ENCODE data around the gene FTH1.

FTH1 gene

GRCh38 chr11:61972112-61972671 is 4.8 kb upstream of the FTH1 start:
- TF ChIP-seq, protein P1, sequence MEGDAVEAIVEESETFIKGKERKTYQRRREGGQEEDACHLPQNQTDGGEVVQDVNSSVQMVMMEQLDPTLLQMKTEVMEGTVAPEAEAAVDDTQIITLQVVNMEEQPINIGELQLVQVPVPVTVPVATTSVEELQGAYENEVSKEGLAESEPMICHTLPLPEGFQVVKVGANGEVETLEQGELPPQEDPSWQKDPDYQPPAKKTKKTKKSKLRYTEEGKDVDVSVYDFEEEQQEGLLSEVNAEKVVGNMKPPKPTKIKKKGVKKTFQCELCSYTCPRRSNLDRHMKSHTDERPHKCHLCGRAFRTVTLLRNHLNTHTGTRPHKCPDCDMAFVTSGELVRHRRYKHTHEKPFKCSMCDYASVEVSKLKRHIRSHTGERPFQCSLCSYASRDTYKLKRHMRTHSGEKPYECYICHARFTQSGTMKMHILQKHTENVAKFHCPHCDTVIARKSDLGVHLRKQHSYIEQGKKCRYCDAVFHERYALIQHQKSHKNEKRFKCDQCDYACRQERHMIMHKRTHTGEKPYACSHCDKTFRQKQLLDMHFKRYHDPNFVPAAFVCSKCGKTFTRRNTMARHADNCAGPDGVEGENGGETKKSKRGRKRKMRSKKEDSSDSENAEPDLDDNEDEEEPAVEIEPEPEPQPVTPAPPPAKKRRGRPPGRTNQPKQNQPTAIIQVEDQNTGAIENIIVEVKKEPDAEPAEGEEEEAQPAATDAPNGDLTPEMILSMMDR (IDR thresholded peaks at IDR 0.05; ENCODE audit: borderline replicate concordance, insufficient read depth, low read depth, low read length), result no peak

GRCh38 chr11:61971248-61972111 is 4.0 kb upstream of the FTH1 start:
- TF ChIP-seq, protein P1 (IDR thresholded peaks at IDR 0.05; ENCODE audit: borderline replicate concordance, insufficient read depth, low read depth, low read length), result no peak
- H3K4me3 ChIP-seq (ENCODE audit: low read depth, low read length), result no peak overlapping the region

More at GRCh38 chr11:61972112-61972671, 4.8 kb upstream of the FTH1 start:
- no peak overlapping the region for H3K4me3 ChIP-seq (ENCODE audit: low read depth, low read length)

GRCh38 chr11:61969838-61970662 is 2.6 kb upstream of the FTH1 start:
- TF ChIP-seq, protein P1 (IDR thresholded peaks at IDR 0.05; ENCODE audit: borderline replicate concordance, insufficient read depth, low read depth, low read length), result no peak
- no peak overlapping the region for H3K4me3 ChIP-seq (ENCODE audit: low read depth, low read length)

DNA sequence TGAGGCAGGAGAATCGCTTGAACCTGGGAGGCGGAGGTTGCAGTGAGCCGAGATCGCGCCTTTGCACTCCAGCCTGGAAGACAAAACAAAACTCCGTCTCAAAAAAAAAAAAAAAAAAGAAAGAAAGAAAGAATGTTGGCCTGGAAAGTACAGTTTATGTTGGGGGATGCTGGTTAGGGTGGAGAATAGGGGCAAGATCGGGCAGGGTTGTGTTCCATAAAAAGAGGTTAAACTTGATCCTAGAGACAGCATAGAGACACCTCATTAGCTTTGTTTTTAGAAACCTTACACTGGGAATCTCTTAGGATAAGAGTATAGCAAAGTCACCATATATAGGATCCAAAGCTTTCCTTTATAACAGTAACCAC is 1.9 kb upstream of the FTH1 start:
- TF ChIP-seq, protein P1 (IDR thresholded peaks at IDR 0.05; ENCODE audit: borderline replicate concordance, insufficient read depth, low read depth, low read length), result no peak
- no peak overlapping the region for H3K4me3 ChIP-seq (ENCODE audit: low read depth, low read length)

- TF ChIP-seq, protein P1 (IDR thresholded peaks at IDR 0.05; ENCODE audit: borderline replicate concordance, insufficient read depth, low read depth, low read length), result no peak
- peak overlapping the region; percentile 72 for H3K4me3 ChIP-seq (ENCODE audit: low read depth, low read length)
These were observed 1.4 kb upstream of the FTH1 start for GRCh38 chr11:61968758-61969390.

GRCh38 chr11:61967924-61968757 is 707 bp upstream of the FTH1 start:
- peak overlapping the region; percentile 72 for H3K4me3 ChIP-seq (ENCODE audit: low read depth, low read length)
- TF ChIP-seq, protein P1 (IDR thresholded peaks at IDR 0.05; ENCODE audit: borderline replicate concordance, insufficient read depth, low read depth, low read length), result no peak
